ENCODE data around the gene TRPM4.

DNA sequence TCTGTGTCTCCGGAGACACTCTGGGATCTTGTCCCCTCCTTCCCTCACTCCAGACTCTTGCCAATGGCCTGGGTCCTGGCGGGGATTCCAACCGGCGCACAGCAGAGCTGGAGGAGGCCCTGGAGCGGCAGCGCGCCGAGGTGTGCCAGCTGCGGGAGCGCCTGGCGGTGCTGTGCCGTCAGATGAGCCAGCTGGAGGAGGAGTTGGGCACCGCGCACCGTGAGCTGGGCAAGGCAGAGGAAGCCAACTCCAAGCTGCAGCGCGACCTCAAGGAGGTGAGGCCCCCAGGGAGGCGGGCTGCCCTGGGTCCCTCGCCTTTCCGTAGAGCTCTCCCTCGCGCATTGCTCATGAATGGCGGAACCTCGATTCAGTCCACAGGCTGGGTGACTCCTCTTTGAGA lies 27.3 kb upstream of the TRPM4 start:
- TF ChIP-seq, protein P1, sequence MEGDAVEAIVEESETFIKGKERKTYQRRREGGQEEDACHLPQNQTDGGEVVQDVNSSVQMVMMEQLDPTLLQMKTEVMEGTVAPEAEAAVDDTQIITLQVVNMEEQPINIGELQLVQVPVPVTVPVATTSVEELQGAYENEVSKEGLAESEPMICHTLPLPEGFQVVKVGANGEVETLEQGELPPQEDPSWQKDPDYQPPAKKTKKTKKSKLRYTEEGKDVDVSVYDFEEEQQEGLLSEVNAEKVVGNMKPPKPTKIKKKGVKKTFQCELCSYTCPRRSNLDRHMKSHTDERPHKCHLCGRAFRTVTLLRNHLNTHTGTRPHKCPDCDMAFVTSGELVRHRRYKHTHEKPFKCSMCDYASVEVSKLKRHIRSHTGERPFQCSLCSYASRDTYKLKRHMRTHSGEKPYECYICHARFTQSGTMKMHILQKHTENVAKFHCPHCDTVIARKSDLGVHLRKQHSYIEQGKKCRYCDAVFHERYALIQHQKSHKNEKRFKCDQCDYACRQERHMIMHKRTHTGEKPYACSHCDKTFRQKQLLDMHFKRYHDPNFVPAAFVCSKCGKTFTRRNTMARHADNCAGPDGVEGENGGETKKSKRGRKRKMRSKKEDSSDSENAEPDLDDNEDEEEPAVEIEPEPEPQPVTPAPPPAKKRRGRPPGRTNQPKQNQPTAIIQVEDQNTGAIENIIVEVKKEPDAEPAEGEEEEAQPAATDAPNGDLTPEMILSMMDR (IDR thresholded peaks at IDR 0.05): no peak
- no peak for TF ChIP-seq POLR2A (IDR thresholded peaks at IDR 0.05)
